Hematopoietic multipotent progenitor cell treated with erythropoietin and hydrocortisone succinate and interleukin-3 and kit ligand, for 4 days (in vitro differentiated cells): ENCODE data around the gene VKORC1L1.
"Not testable (repeated sequence)": the region's sequence is repeated elsewhere in the genome, so short reads cannot be mapped to it uniquely, and the experiment has no call there.

Source experiments
- DNase-seq: peaks from one replicate; pipeline ENCODE4 v3.0.0-alpha.2; 2015

Gene VKORC1L1

DNA sequence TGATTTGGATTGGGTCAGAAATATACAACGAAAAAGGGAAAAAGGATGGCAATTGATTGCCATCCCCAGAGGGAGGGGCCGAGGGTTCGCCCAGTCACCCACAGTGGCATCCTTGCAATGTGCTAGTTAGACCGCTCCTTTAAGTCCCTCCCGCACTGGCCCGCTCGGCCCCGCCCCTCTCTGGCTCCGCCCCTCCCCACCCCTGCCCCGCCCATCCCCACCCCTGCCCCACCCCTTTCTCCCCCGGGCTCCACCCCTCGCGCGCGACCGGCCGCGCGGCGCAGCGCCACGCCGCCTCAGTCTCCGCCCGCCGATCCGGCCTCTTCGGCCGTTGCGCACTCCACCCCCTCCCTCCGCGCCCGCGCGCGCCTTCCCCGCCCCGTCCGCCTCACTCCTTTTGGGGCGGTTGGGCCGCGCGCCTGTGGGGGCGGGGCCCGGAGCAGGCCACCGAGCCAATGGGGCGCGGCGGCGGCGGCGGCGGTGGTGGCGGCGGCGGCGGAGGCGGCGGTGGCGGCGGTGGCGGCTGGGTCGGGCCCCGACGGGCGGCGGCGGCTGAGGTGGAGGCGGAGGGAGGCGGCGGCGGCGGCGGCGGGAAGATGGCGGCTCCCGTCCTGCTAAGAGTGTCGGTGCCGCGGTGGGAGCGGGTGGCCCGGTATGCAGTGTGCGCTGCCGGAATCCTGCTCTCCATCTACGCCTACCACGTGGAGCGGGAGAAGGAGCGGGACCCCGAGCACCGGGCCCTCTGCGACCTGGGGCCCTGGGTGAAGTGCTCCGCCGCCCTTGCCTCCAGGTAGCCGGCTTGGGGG lies at the start of gene VKORC1L1:
Gene VKORC1L1, plus strand, starts transcription at position 299 of the 806 bp plus-strand sequence. Its CDS starts 298 bp downstream, at position 597.
- DNase-seq = peak; percentile 97

- no peak for DNase-seq
Observed at GRCh38 chr7:65827366-65827765, 45.5 kb upstream of the VKORC1L1 start.

- DNase-seq = peak; percentile 67
Observed at GRCh38 chr7:65832281-65832680, 40.6 kb upstream of the VKORC1L1 start.

- not testable (repeated sequence) for DNase-seq
Observed at GRCh38 chr7:65836684-65837083, 36.2 kb upstream of the VKORC1L1 start.

- DNase-seq = not testable (repeated sequence)
Observed at GRCh38 chr7:65837541-65837956, 35.3 kb upstream of the VKORC1L1 start.

DNA sequence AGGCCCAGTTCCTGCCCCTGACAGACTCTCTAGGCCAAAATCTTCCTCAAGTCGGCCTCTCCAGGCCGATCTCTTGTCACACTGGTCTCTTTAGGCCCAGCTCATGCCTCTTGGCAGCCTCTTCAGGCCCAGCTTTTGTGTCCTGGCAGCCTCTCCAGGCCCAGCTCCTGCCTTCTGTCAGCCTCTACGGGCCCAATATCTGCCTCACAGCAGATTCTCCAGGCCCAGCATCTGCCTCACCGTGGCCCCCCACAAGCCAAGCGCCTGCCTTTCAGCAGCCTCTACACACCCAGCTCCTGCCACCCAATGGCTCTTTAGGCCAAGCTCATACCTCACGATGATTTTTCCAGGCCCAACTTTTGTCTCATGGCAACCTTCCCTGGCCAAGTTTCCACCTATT lies 33.0 kb upstream of the VKORC1L1 start:
- DNase-seq = no peak

DNA sequence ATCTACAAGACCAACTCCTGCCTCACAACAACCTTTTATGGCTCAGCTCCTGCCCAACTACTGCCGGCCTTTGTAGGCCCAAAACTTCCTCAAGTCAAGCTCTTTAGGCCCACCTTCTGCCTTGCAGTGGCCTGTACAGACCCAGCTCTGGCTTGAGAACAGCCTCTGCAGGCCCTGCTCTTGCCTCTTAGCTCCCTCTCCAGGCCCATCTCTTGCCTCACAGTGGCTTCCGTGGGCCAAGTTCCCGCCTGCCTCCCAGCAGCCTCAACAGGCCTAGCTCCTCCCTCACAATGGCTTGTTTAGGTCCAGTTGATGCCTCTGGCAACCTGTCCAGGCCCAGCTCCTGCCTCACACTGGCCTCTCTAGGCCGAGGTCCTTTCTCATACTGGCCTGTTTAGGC lies 32.4 kb upstream of the VKORC1L1 start:
- no peak for DNase-seq

DNA sequence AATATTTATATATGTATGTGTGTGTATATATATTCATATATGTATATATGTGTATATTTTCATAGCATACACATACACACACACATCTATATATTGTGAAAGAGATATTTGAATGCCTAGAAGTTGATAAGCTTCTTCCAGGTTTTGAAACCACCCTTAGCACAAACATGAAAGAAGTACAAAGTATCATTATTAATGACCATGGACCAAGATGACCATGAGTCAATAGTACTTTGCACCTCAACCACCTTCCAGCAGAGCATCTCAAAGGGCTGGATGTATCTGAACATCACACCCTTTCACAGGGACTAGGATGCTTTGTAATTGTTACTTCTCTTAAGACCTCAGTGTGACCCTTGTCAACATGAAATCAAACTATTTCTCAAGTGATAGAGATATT lies 29.3 kb upstream of the VKORC1L1 start:
- not testable (repeated sequence) for DNase-seq

- no peak for DNase-seq
Observed at GRCh38 chr7:65846008-65846570, 26.8 kb upstream of the VKORC1L1 start.

- DNase-seq = not testable (repeated sequence)
Observed at GRCh38 chr7:65853426-65853825, 19.4 kb upstream of the VKORC1L1 start.

DNA sequence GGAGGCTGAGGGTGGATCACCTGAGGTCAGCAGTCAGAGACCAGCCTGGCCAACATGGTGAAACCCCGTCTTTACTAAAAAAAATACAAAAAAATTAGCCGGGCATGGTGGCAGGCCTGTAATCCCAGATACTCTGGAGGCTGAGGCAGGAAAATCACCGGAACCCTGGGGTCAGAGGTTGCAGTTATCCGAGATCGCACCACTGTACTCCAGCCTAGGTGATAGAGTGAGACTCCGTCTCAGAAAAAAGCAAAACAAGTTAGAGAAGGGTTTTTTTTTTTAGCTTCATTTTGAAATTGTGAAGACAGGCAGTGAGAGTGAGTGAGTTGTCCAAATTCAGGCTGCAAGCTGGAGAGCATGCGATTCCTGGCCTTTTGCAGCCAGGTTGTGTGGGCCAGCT lies 19.0 kb upstream of the VKORC1L1 start:
- DNase-seq = not testable (repeated sequence)

- not testable (repeated sequence) for DNase-seq
Observed at GRCh38 chr7:65857321-65857894, 15.5 kb upstream of the VKORC1L1 start.

- DNase-seq = not testable (repeated sequence)
Observed at GRCh38 chr7:65858660-65859059, 14.2 kb upstream of the VKORC1L1 start.

DNA sequence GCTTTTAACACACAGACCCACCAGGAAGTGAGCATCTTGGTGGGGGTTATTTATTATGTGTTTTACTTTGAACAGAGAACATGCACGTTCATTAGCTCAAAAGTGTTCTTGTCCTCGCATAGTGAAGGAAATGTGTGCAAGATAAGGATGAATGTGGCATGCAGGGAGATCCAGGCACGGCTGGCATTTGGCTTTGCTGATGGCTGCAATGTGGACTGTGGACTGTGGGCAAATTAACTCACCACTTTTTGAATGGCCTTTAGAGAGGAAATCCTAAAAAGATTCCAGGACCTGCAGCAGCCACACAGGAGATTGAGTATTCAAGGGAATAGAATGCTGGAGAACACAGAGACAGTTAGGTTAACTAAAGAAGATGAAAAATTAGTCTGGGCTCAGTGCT lies 6.6 kb upstream of the VKORC1L1 start:
- DNase-seq = peak; percentile 8

DNA sequence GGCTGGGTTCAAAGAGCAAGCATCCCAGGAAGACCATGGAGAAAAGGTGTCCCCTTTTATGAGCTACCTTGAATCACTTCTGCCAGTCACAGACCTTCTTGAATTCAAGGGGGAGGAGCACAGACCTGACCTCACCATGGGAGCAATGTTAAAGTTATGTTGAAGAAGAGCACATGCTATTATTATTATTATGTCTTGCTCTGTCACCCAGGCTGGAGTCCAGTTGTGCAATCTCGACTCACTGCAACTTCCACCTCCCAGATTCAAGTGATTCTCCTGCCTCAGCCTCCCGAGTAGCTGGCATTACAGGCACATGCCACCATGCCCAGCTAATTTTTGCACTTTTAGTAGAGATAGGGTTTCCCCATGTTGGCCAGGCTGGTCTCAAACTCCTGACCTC lies 5.2 kb upstream of the VKORC1L1 start:
- not testable (repeated sequence) for DNase-seq

DNA sequence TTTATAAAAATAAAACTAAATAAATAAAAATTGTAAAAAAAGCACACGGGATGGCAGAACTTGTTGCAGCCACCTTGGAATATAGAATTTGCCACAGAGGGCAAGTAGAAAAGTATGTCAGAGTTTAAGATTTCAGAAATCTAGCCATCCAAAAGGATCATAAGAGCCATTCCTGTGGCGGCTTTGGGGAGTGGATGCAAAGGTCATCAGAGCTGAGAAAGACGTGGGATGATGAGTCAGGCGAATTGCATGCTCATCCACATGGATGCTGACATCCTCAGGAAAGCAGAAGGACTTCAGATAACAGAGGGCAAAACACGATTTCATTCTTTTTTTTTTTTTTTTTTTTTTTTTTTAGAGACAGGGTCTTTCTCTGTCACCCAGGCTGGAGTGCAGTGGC lies 3.6 kb upstream of the VKORC1L1 start:
- not testable (repeated sequence) for DNase-seq

DNA sequence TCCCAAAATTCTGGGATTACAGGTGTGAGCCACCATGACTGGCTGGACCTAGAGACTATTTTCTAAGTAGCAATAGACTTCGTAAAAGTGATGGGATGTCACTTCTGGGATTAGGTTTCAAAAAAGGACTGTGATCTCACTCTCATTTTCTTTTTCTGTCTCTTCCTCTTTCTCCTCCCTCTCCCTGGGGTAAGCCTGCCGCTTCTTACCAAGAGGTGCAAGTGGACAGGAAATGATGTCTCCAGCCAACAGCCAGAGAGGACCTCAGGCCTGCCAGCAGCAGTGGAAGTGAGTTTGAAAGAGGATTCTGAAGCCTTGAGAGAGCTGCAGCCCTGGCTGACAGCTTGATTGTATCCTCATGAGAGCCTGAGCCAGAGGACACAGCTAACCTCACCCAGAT lies 1.4 kb upstream of the VKORC1L1 start:
- peak; percentile 57 for DNase-seq

DNA sequence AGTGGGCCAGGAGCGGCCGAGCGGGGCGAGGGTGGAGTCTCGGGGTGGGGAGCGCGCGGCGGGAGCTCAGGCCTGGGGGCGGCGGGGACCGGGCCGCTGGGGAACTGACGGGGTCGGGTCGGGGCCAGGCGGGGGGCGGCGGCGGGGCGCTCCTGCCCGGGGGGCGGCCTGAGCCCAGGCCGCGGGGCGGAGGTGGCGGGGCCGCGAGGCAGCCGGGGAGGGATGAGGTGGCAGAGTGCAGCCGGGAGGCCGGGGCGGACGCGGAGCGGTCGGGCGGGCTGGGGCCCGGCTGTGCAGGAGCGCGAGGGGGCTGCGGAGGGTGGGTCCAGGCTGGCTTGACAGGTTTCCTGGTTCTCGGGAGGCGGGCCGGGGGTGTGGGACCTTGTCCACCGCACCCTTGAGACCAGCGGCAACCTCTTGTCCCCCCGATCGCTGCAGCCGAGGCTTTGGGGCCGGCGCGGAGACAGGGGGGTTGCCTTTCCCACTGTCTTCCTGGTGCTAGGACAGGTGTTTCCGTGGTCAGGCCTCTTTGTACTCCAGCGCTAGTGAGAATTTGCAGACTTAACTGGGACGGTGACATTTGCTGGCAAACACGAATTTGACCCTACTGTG lies 814 bp downstream of the VKORC1L1 start:
- DNase-seq = peak; percentile 50

DNA sequence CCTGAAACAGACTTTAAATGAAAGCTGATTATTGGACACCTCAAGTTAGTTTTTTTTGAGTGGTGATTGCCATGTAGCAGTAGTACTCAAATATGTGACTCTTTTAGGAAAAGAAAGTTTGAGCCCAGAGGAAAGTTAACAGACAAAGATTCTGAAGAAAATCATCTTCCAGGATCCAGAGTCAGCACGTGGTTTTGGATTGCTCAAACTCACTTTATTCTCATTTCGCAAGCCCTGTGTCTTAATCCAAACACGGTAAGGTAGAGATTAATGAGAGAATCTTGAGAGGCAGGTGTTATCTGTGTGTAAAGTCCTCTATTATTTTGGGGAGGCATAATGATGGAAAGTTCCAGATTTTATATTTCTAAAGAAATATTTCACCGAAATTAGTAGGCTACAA lies 2.8 kb downstream of the VKORC1L1 start:
- peak; percentile 24 for DNase-seq

- DNase-seq = not testable (repeated sequence)
Observed at GRCh38 chr7:65879292-65880153, 6.6 kb downstream of the VKORC1L1 start.

DNA sequence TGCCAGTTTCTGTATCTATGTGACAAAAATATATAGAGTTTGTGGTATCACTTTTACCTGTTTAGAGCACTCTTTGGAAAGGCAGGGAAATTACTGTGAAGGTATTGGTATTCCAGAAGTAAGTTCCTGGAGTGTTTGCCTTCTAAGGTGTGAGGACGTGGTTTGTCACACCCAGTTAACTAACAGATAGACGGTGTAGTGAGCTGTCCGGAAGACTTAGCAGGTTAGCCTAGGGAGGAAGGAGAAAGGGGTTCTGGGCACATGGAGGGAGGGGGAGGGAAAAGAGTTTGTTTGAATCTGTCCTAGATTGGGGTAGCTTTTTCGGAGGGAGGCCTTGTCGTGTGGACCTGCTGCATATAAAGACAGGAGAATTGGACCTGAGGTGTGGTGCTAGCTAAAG lies 7.4 kb downstream of the VKORC1L1 start:
- not testable (repeated sequence) for DNase-seq

GRCh38 chr7:65884983-65885382 lies 12.1 kb downstream of the VKORC1L1 start:
- not testable (repeated sequence) for DNase-seq

GRCh38 chr7:65885533-65885932 lies 12.7 kb downstream of the VKORC1L1 start:
- DNase-seq = not testable (repeated sequence)
